HG03469 (cell line): Measurements from ENCODE around the gene RAF1.
"Not testable (repeated sequence)": the region's sequence is repeated elsewhere in the genome, so short reads cannot be mapped to it uniquely, and the experiment has no call there.

Experiments
- ATAC-seq: cut with Tn5 transposase; IDR thresholded peaks from one replicate; pipeline ENCODE4 v1.9.1; 2021; ENCODE audit warnings: mild to moderate bottlenecking, moderate library complexity, moderate number of reproducible peaks; ENCODE audit not compliant: unreplicated experiment

The RAF1 gene

GRCh38 chr3:12663936-12664908 lies at the start of gene RAF1:
TSS of gene RAF1 (minus strand) at chr3:12664117. CDS start at chr3:12618721, 45,396 bp downstream.
- ATAC-seq: peak; percentile 82

DNA sequence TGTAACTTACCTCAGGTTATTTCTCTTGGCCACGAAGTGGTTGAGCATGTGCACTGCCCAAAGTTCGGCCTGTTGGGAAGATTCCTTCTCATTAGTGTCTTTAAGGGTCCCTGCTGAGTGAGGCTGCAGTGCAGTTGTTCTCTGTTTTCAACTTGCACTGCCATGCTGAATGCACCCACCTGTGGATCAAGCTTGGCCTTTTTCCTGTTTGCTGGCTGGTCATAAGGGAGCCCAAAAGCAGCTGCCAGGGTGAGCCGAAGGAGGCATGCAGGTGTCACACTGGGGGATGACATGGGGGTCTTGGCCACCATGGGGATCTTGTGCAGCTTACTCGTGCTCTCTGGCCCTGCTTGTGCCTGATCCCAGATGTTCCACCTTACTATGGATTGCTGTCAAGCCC lies 46.1 kb upstream of the RAF1 start:
- ATAC-seq: no peak

GRCh38 chr3:12709334-12709733 lies 45.4 kb upstream of the RAF1 start:
- no peak for ATAC-seq

DNA sequence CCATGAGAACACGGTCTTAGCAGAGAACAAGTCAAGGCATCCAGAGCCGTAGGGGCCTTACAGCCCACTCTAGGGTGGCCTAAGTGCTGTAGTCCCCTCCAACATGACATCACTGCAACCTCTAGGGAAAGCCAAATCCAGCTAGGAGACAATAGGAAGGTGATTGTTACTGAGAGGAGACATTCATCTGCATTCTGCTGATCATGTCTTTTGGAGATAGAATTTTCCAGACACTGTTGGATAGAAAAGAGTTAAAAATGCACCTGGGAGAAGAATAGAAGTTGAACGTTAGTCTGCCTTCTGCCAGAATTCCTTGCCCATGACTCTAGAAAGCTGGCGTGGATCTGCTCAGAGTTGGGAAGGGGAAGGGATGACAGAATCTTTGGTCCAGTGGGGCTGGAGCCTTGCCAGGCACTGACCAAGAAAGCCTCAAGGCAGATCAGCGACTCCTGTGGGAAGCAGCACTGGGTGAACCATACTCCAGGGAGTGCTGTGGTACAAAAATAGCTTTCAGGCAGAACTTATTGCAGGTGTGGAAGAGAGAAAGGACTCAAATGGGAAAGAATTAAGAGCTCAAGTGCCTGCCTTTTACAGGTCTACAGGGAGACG lies 44.8 kb upstream of the RAF1 start:
- no peak for ATAC-seq

DNA sequence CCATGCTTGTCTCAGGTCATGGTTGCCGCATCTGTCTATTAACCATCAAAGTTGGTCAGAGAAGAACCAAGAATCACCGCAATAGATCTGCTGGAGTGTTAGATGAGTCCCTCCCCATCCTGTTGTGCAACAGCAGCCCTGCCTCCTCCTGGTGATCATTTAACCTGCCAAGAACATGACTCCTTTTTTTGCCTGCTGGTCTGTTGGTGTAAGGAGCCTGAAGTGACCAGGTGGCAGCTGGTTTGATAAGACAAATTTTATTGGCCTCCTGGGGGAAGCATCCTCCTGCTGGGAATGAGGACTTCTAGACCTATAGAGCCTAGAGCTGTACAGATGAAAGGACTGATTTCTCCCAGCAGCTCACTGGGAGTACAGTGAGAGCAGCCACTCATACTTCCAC lies 43.5 kb upstream of the RAF1 start:
- ATAC-seq: no peak

GRCh38 chr3:12706504-12707253 lies 42.8 kb upstream of the RAF1 start:
- peak; percentile 80 for ATAC-seq

- no peak for ATAC-seq
Measured at GRCh38 chr3:12705981-12706380, 42.1 kb upstream of the RAF1 start.

DNA sequence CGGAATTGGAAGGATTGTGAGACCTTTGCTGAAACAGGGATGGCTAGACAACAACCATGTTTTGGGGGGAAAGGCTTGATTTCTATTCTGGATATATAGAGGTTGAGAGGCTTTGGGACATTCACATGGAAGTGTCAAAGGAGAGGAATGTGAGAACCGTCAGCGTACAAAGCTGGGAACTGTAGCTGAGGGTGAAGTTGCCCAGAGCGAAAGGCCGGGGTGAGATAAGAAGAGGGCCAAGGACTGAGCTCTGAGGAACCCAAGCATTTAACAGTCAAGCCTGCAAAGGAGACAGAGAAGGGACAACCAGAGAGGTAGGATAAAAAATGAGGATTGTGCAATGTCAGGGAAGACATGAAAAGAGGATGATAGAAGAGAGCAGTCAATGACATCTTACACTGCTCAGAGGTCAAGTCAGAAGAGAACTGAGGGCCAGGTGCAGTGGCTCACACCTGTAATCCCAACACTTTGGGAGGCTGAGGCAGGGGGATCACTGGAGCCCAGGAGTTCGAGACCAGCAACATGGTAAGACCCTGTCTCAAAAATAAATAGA lies 41.5 kb upstream of the RAF1 start:
- no peak for ATAC-seq

- no peak for ATAC-seq
Measured at GRCh38 chr3:12702501-12702900, 38.6 kb upstream of the RAF1 start.

- not testable (repeated sequence) for ATAC-seq
Measured at GRCh38 chr3:12701601-12702000, 37.7 kb upstream of the RAF1 start.

- ATAC-seq: no peak
Measured at GRCh38 chr3:12700800-12701199, 36.9 kb upstream of the RAF1 start.

DNA sequence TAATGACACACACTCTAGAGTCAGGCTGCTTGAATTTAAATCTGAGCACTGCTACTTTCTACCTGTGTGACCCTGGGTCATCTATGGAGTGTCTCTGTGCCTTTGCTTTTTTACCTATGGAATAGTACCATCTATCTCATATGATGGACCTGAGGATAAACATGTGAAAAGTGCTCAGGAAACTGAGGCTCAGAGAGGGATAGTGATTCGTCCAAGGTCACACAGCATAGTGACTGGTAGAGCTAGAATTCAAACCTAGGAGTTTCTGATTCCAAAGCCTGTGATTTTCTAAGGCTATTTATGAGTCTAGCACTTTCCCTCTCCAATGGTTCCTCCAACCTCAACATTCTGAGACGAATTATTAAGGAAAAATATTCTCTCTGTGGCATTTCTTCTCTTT lies 32.0 kb upstream of the RAF1 start:
- no peak for ATAC-seq

GRCh38 chr3:12695112-12695511 lies 31.2 kb upstream of the RAF1 start:
- no peak for ATAC-seq

GRCh38 chr3:12692444-12692843 lies 28.5 kb upstream of the RAF1 start:
- ATAC-seq: no peak

- ATAC-seq: no peak
Measured at GRCh38 chr3:12689997-12690711, 26.2 kb upstream of the RAF1 start.

- ATAC-seq: no peak
Measured at GRCh38 chr3:12687948-12688347, 24.0 kb upstream of the RAF1 start.

GRCh38 chr3:12686096-12686495 lies 22.2 kb upstream of the RAF1 start:
- no peak for ATAC-seq

- no peak for ATAC-seq
Measured at GRCh38 chr3:12681943-12682390, 18.1 kb upstream of the RAF1 start.

- no peak for ATAC-seq
Measured at GRCh38 chr3:12681089-12681942, 17.4 kb upstream of the RAF1 start.
